H1 (cell line): ENCODE data around the gene IKZF2. TPM values are rescaled to one million over a fixed set of nuclear protein-coding genes. Genes with fewer than 3 reads are reported as not detected.

Experiments
- CTCF ChIA-PET: fragments of 300-600 bp; sonication (Branson Sonifier 250); formaldehyde crosslinking; loops from one replicate; lab custom pipeline; 2021; ENCODE audit not compliant: partially characterized antibody; lab: Charles Lee
- POLR2A ChIA-PET: fragments of 300-600 bp; sonication (Branson Sonifier 250); formaldehyde crosslinking; loops from one replicate; lab custom pipeline; 2021; ENCODE audit warnings: inconsistent platforms; ENCODE audit not compliant: partially characterized antibody; lab: Charles Lee
- DNase-seq, 2 experiments: peaks; one replicate each; pipeline versions ENCODE4 v3.0.0 to v3.0.0-alpha.2; 2010 to 2022; ENCODE audit warnings: low spot score in 2 of 2, low read depth in 1 of 2, mixed read lengths in 1 of 2
- FAIRE-seq: peaks from 2 replicates; lab custom pipeline; 2011; peaks lifted over from hg19 to GRCh38; lab: Jason Lieb, UNC
- H2AFZ ChIP-seq: 2 replicates; pipeline ENCODE4 v1.8.1; 2012; ENCODE audit warnings: low read length, inconsistent platforms
- H2AK5ac ChIP-seq: 2 replicates; pipeline ENCODE4 v1.6.1; 2013; ENCODE audit warnings: low read depth, low read length
- H2BK120ac ChIP-seq: replicated peaks from 2 replicates; pipeline ENCODE3; 2013; ENCODE audit warnings: low read depth, low read length, inconsistent platforms
- H2BK12ac ChIP-seq: 2 replicates; pipeline ENCODE4 v1.6.1; 2013; ENCODE audit warnings: low read depth, low read length
- H2BK15ac ChIP-seq: 2 replicates; pipeline ENCODE4 v1.6.1; 2013; ENCODE audit warnings: low read length
- H2BK20ac ChIP-seq: 2 replicates; pipeline ENCODE4 v1.6.1; 2013; ENCODE audit warnings: low read length
- H2BK5ac ChIP-seq: 2 replicates; pipeline ENCODE4 v1.6.1; 2013; ENCODE audit warnings: low read depth, low read length
- H3K14ac ChIP-seq: 2 replicates; pipeline ENCODE4 v1.6.1; 2013; ENCODE audit warnings: inconsistent platforms; ENCODE audit not compliant: insufficient read length
- H3K18ac ChIP-seq: 2 replicates; pipeline ENCODE4 v1.6.1; 2013; ENCODE audit warnings: low read length; ENCODE audit errors: extremely low read depth
- H3K23ac ChIP-seq: 2 replicates; pipeline ENCODE4 v1.6.1; 2013; ENCODE audit warnings: inconsistent platforms; ENCODE audit not compliant: insufficient read length
- H3K23me2 ChIP-seq: 2 replicates; pipeline ENCODE4 v1.6.1; 2013; ENCODE audit warnings: low read depth, low read length
- H3K27ac ChIP-seq: 2 replicates; pipeline ENCODE4 v1.6.1; 2011; ENCODE audit warnings: low read depth, low read length, inconsistent platforms
- H3K27me3 ChIP-seq, 4 experiments: replicated peaks in 1 of 4; 1 replicate in 1 of 4; 2 replicates in 3 of 4; pipeline versions ENCODE4 v1.6.1 to v1.8.1; 2011 to 2013; ENCODE audit warnings: low read length in 3 of 4, mild to moderate bottlenecking in 3 of 4, inconsistent platforms in 2 of 4, mixed read lengths in 2 of 4, moderate library complexity in 1 of 4; ENCODE audit not compliant: control insufficient read depth in 3 of 4, insufficient read depth in 3 of 4; ENCODE audit errors: extremely low read depth in 1 of 4
- H3K36me3 ChIP-seq, 4 experiments: 2 replicates each; pipeline versions ENCODE4 v1.6.1 to v1.8.1; 2011 to 2013; ENCODE audit warnings: mild to moderate bottlenecking in 4 of 4, low read length in 3 of 4, moderate library complexity in 2 of 4, control low read depth in 1 of 4, inconsistent platforms in 1 of 4; ENCODE audit not compliant: insufficient read depth in 4 of 4, control insufficient read depth in 2 of 4
- H3K4ac ChIP-seq: replicated peaks from 2 replicates; pipeline ENCODE3; 2013; ENCODE audit warnings: low read length, low read depth, mixed read lengths, inconsistent platforms; ENCODE audit not compliant: insufficient read length
- H3K4me1 ChIP-seq, 4 experiments: replicated peaks in 1 of 4; 1 replicate in 1 of 4; 2 replicates in 3 of 4; pipeline versions ENCODE4 v1.6.1 to v1.8.1; 2011 to 2013; ENCODE audit warnings: low read length in 3 of 4, inconsistent platforms in 2 of 4, mixed read lengths in 1 of 4; ENCODE audit not compliant: insufficient read depth in 4 of 4, control insufficient read depth in 3 of 4
- H3K4me2 ChIP-seq, 2 experiments: 2 replicates each; pipeline versions ENCODE4 v1.6.1 to v1.8.1; 2011 to 2013; ENCODE audit warnings: low read depth in 2 of 2, low read length in 2 of 2, control low read depth in 1 of 2, inconsistent platforms in 1 of 2, mild to moderate bottlenecking in 1 of 2; ENCODE audit not compliant: insufficient read depth in 1 of 2
- H3K4me3 ChIP-seq, 4 experiments: fragments of 200-600, 300-600 bp in 1 of 4; sonication (generic), shearing (Covaris generic), sonication (Bioruptor Twin) in 1 of 4; 2 replicates each; pipeline versions ENCODE4 v1.5.1 to v1.8.1; 2011 to 2016; ENCODE audit warnings: low read length in 4 of 4, low read depth in 3 of 4, control low read depth in 2 of 4, inconsistent platforms in 2 of 4, mild to moderate bottlenecking in 2 of 4, mixed read lengths in 1 of 4, moderate library complexity in 1 of 4; ENCODE audit not compliant: insufficient read depth in 2 of 4; ENCODE audit errors: extremely low read depth in 1 of 4
- H3K56ac ChIP-seq: replicated peaks from 2 replicates; pipeline ENCODE3; 2013; ENCODE audit warnings: low read depth, mild to moderate bottlenecking, mixed read lengths, low read length, inconsistent platforms; ENCODE audit not compliant: insufficient read length
- H3K79me1 ChIP-seq: 2 replicates; pipeline ENCODE4 v1.6.1; 2013; ENCODE audit warnings: low read depth, low read length, control low read depth
- H3K79me2 ChIP-seq, 2 experiments: 2 replicates each; pipeline versions ENCODE4 v1.6.1 to v1.8.1; 2012 to 2013; ENCODE audit warnings: low read length in 2 of 2, mild to moderate bottlenecking in 2 of 2, inconsistent platforms in 1 of 2; ENCODE audit not compliant: insufficient read depth in 2 of 2, control insufficient read depth in 1 of 2
- H3K9ac ChIP-seq, 4 experiments: replicated peaks in 1 of 4; 1 replicate in 1 of 4; 2 replicates in 3 of 4; pipeline versions ENCODE4 v1.6.1 to v1.8.1; 2011 to 2013; ENCODE audit warnings: low read depth in 3 of 4, low read length in 3 of 4, control low read depth in 2 of 4, mild to moderate bottlenecking in 2 of 4, moderate library complexity in 2 of 4, inconsistent platforms in 1 of 4; ENCODE audit errors: extremely low read depth in 1 of 4
- H3K9me3 ChIP-seq, 2 experiments: 2 replicates each; pipeline versions ENCODE4 v1.6.1 to v1.8.1; 2012 to 2013; ENCODE audit warnings: mild to moderate bottlenecking in 2 of 2, moderate library complexity in 2 of 2, control low read depth in 1 of 2, inconsistent platforms in 1 of 2, low read depth in 1 of 2, low read length in 1 of 2, mixed read lengths in 1 of 2; ENCODE audit not compliant: insufficient read depth in 2 of 2
- H4K20me1 ChIP-seq, 2 experiments: replicated peaks in 1 of 2; 2 replicates each; pipeline versions ENCODE3 to v1.8.1; 2011 to 2013; ENCODE audit warnings: inconsistent platforms in 2 of 2, low read length in 2 of 2, mild to moderate bottlenecking in 1 of 2; ENCODE audit not compliant: insufficient read depth in 2 of 2, control insufficient read depth in 1 of 2
- H4K5ac ChIP-seq: 2 replicates; pipeline ENCODE4 v1.6.1; 2013; ENCODE audit warnings: low read length, low read depth, mixed read lengths, inconsistent platforms; ENCODE audit not compliant: insufficient read length
- H4K8ac ChIP-seq: 2 replicates; pipeline ENCODE4 v1.8.0; 2013; ENCODE audit warnings: mild to moderate bottlenecking, moderate library complexity, low read length, inconsistent platforms; ENCODE audit not compliant: insufficient read depth; ENCODE audit errors: extremely low read depth
- H4K91ac ChIP-seq: replicated peaks from 2 replicates; pipeline ENCODE3; 2013; ENCODE audit warnings: low read length, mixed read lengths, inconsistent platforms; ENCODE audit not compliant: insufficient read length
- BACH1 ChIP-seq: IDR thresholded peaks from 2 replicates; pipeline ENCODE4 v1.6.1; 2012; ENCODE audit warnings: low read length, improper control_type of control experiment
- BCL11A ChIP-seq, 2 experiments: IDR thresholded peaks; one replicate each; pipeline ENCODE4 v1.6.1; 2011; ENCODE audit warnings: low read depth in 2 of 2, low read length in 2 of 2, mild to moderate bottlenecking in 2 of 2
- CHD1 ChIP-seq: IDR thresholded peaks from 2 replicates; pipeline ENCODE4 v1.6.1; 2012; ENCODE audit warnings: low read depth, low read length, improper control_type of control experiment
- NANOG ChIP-seq: IDR thresholded peaks from 2 replicates; pipeline ENCODE4 v1.6.1; 2011; ENCODE audit warnings: low read length, low read depth, mild to moderate bottlenecking, inconsistent platforms; ENCODE audit not compliant: insufficient read depth, poor library complexity, severe bottlenecking
- RFX5 ChIP-seq: IDR thresholded peaks from 2 replicates; pipeline ENCODE4 v1.6.1; 2011; ENCODE audit warnings: low read depth, low read length, improper control_type of control experiment, borderline replicate concordance
- RXRA ChIP-seq: IDR thresholded peaks from 2 replicates; pipeline ENCODE4 v1.6.1; 2011; ENCODE audit warnings: low read depth, mild to moderate bottlenecking, low read length, moderate library complexity; ENCODE audit not compliant: insufficient read depth
- SIX5 ChIP-seq: IDR thresholded peaks from 2 replicates; pipeline ENCODE4 v1.6.1; 2011; ENCODE audit warnings: mild to moderate bottlenecking, low read depth, low read length
- SP2 ChIP-seq: IDR thresholded peaks from 2 replicates; pipeline ENCODE4 v1.6.1; 2012; ENCODE audit warnings: mild to moderate bottlenecking, low read length, inconsistent platforms
- SRF ChIP-seq: IDR thresholded peaks from 2 replicates; pipeline ENCODE4 v1.6.1; 2011; ENCODE audit warnings: mild to moderate bottlenecking, low read depth, low read length, moderate library complexity
- TCF12 ChIP-seq: IDR thresholded peaks from 2 replicates; pipeline ENCODE4 v1.6.1; 2011; ENCODE audit warnings: low read depth, mild to moderate bottlenecking, low read length
- TEAD4 ChIP-seq: IDR thresholded peaks from 2 replicates; pipeline ENCODE4 v1.6.1; 2012; ENCODE audit warnings: low read depth, low read length, inconsistent platforms, mixed read lengths
- USF2 ChIP-seq: IDR thresholded peaks from 2 replicates; pipeline ENCODE4 v1.6.1; 2011; ENCODE audit warnings: low read length, improper control_type of control experiment
- polyA plus RNA-seq, 7 experiments: library from polyadenylated mRNA; depleted of rRNA in 3 of 7; stranded (reverse) in 5 of 7; unstranded in 2 of 7; fragments of >200 nt in 5 of 7; fragments of 200-250 nt in 2 of 7; gene quantifications; 1 replicate in 5 of 7; 2 replicates in 1 of 7; 4 replicates in 1 of 7; pipeline versions ENCODE4 v1.2.1 to v1.2.3, GENCODE V29; 2011 to 2013; ENCODE audit warnings: missing spikeins in 2 of 7, mixed read lengths in 2 of 7
- total RNA-seq: library from RNA; stranded (reverse); fragmentation: NEBNext Ultra II Directional; extraction: Animal tissue kit (Norgen Biotek cat#: 25700); gene quantifications from 2 replicates; pipeline ENCODE4 v1.2.1, GENCODE V29; 2021
- TF ChIP-seq, protein P1 (sequence below): IDR thresholded peaks from 2 replicates; pipeline ENCODE4 v1.6.1; 2012; ENCODE audit warnings: low read length, inconsistent platforms

The IKZF2 gene
- total and polyA plus RNA-seq, 2 of the 8 experiments (the other 6 are each of a cell fraction or from before 2014, with no cell fraction given), result 1.7 to 4.4 TPM

DNA sequence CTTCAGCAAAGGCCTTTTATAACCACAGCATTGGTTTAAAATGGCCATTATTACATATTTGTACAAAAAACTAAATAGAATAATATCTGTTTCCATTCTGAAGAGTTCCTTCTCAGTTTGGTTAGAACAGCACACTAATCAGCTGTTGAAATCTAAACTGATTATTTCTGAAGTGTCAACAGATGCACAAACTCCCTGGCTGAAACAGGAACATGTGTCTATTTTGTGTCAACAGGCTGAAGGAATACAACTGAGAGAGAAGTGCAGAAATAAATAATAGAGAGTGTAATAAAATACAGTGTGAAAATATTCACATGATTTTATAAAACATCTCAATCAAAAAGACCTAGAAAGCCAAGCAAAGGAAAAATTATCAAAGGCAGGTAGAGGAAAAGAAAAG, 29.7 kb downstream of the IKZF2 start:
- H2AFZ ChIP-seq, result no peak overlapping the region
- DNase-seq (no peak), FAIRE-seq (no peak)
- no peak overlapping the region for H3K4me3 ChIP-seq
- no peaks in the 10 kb centered on the region for H3K79me1 ChIP-seq
- no peaks in the 10 kb centered on the region for H3K9me3 ChIP-seq
- no peak overlapping the region for H2BK120ac ChIP-seq
- no peak overlapping the region for H3K27ac ChIP-seq
- no peak overlapping the region for H4K8ac ChIP-seq
- no peak overlapping the region for H2BK15ac ChIP-seq
- peaks cover 0 to 4% (median 3%) of the 10 kb centered on the region in 4 experiments; a peak in 2 of 7 replicates for H3K4me1 ChIP-seq
- no peak overlapping the region for H3K14ac ChIP-seq
- H4K5ac ChIP-seq, result no peak overlapping the region
- H3K23ac ChIP-seq, result no peak overlapping the region
- no peak overlapping the region for H3K4me2 ChIP-seq
- no peak overlapping the region for H2BK12ac ChIP-seq
- H3K9ac ChIP-seq, result no peak overlapping the region
- H2AK5ac ChIP-seq, result no peak overlapping the region
- H4K91ac ChIP-seq, result no peak overlapping the region
- H3K36me3 ChIP-seq, result no peaks in the 10 kb centered on the region
- H3K23me2 ChIP-seq, result no peaks in the 10 kb centered on the region
- no peaks in the 10 kb centered on the region for H3K79me2 ChIP-seq
- ChIA-PET POLR2A (no interaction called here), CTCF (no interaction called here)
- no peak overlapping the region for H2BK20ac ChIP-seq
- H3K56ac ChIP-seq, result no peak overlapping the region
- no peak overlapping the region for H3K18ac ChIP-seq
- no peaks in the 10 kb centered on the region for H3K27me3 ChIP-seq
- peaks cover 2 to 3% of the 10 kb centered on the region in 2 experiments for H4K20me1 ChIP-seq
- no peak overlapping the region for H3K4ac ChIP-seq
- H2BK5ac ChIP-seq, result no peak overlapping the region
- TF ChIP-seq RXRA, result no peak
- TF ChIP-seq SIX5, result no peak
- no peak for TF ChIP-seq BCL11A (IDR thresholded peaks at IDR 0.05; ENCODE audit: low read depth in 2 of 2, low read length in 2 of 2)
- no peak for TF ChIP-seq CHD1
- TF ChIP-seq USF2, result no peak
- no peak for TF ChIP-seq NANOG
- no peak for TF ChIP-seq SRF
- no peak for TF ChIP-seq TCF12
- no peak for TF ChIP-seq RFX5
- no peak for TF ChIP-seq BACH1
- TF ChIP-seq TEAD4, result no peak
- no peak for TF ChIP-seq SP2
- TF ChIP-seq, protein P1, sequence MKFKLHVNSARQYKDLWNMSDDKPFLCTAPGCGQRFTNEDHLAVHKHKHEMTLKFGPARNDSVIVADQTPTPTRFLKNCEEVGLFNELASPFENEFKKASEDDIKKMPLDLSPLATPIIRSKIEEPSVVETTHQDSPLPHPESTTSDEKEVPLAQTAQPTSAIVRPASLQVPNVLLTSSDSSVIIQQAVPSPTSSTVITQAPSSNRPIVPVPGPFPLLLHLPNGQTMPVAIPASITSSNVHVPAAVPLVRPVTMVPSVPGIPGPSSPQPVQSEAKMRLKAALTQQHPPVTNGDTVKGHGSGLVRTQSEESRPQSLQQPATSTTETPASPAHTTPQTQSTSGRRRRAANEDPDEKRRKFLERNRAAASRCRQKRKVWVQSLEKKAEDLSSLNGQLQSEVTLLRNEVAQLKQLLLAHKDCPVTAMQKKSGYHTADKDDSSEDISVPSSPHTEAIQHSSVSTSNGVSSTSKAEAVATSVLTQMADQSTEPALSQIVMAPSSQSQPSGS, result no peak
